Nephron progenitor cell (in vitro differentiated cells): ENCODE measurements around the gene MCF2L2.

Experiments
- DNase-seq: peaks from one replicate; pipeline ENCODE4 v3.0.0; 2021
- H3K27ac Mint-ChIP-seq: 2 replicates; pipeline ENCODE4 v1.8.0; 2021; ENCODE audit warnings: mild to moderate bottlenecking, moderate library complexity, mixed read lengths
- H3K27me3 Mint-ChIP-seq: 2 replicates; pipeline ENCODE4 v1.8.0; 2021; ENCODE audit warnings: mild to moderate bottlenecking, low read depth, mixed read lengths; ENCODE audit not compliant: poor library complexity
- H3K36me3 Mint-ChIP-seq: 2 replicates; pipeline ENCODE4 v1.8.0; 2021; ENCODE audit warnings: low read depth, mixed read lengths
- H3K4me1 Mint-ChIP-seq: 2 replicates; pipeline ENCODE4 v1.8.0; 2021; ENCODE audit warnings: mixed read lengths
- H3K4me3 Mint-ChIP-seq: 2 replicates; pipeline ENCODE4 v1.8.0; 2021; ENCODE audit warnings: mild to moderate bottlenecking, moderate library complexity, mixed read lengths
- H3K9me3 Mint-ChIP-seq: 2 replicates; pipeline ENCODE4 v1.8.0; 2021; ENCODE audit warnings: mild to moderate bottlenecking, moderate library complexity, mixed read lengths
- CTCF ChIP-seq: fragments of 200-600 bp; sonication (generic); IDR thresholded peaks from 2 replicates; pipeline ENCODE4 v1.5.0; 2021; ENCODE audit warnings: antibody characterized with exemption

The MCF2L2 gene

GRCh38 chr3:183153210-183153950, 275.0 kb downstream of the MCF2L2 start:
- peaks cover 22% of the 10 kb centered on the region for H3K27me3 Mint-ChIP-seq
- no peaks in the 10 kb centered on the region for H3K36me3 Mint-ChIP-seq
- H3K4me1 Mint-ChIP-seq: peaks cover 18% of the 10 kb centered on the region
- H3K27ac Mint-ChIP-seq: no peak overlapping the region
- DNase-seq: no peak
- TF ChIP-seq CTCF: no peak
- no peaks in the 10 kb centered on the region for H3K9me3 Mint-ChIP-seq
- H3K4me3 Mint-ChIP-seq: no peak overlapping the region

DNA sequence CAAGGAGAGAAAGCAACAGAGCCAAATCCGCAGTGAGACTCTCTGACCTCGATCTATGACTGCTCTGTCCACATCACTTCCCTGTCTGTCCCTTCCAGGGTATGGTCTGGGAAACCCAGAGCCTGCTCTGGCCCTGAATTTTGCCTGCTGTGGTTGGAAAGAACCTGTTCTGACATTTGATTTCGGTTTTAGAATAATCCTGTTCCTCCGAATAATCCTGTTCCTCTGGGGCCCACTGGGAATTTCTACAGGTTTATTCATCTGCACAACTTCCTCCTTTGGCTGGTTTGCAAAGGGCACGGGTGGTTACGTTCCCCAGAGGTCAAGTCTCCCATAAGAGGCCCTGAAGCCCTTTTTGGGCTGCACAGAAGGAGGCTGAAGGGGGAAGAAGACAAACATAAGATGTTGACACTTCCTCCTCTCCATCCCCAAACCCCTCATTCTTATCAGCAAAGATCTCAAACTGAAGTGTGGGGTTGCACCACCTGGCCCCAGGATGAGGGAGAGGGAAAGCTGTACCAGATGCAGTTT, 276.5 kb downstream of the MCF2L2 start:
- TF ChIP-seq CTCF: no peak
- H3K27me3 Mint-ChIP-seq: peaks cover 17% of the 10 kb centered on the region
- H3K36me3 Mint-ChIP-seq: no peaks in the 10 kb centered on the region
- H3K9me3 Mint-ChIP-seq: no peaks in the 10 kb centered on the region
- H3K4me1 Mint-ChIP-seq: peaks cover 18% of the 10 kb centered on the region
- H3K4me3 Mint-ChIP-seq: no peak overlapping the region
- DNase-seq: no peak
- H3K27ac Mint-ChIP-seq: no peak overlapping the region

DNA sequence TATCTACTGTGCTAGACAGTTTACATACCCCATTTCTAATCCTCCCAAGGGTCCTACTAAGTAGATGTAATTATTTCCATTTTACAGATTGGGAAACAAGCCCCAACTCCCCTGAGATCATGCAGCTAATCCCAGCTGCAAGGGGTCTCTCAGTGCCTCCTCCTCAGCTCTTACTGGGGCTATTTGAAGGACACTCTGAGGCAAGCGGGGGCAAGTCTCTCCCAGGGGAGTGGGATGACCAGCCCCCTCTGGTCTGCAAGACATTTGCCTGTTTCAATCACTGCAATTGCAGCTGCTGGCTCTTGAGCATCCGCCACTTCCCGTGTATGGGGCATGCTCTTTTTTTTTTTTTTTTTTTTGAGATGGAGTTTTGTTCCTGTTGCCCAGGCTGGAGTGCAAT, 277.3 kb downstream of the MCF2L2 start:
- Mint-ChIP-seq H3K36me3 (no peaks in the 10 kb centered on the region), H3K27ac (no peak overlapping the region), H3K9me3 (no peaks in the 10 kb centered on the region), H3K27me3 (peaks cover 17% of the 10 kb centered on the region), H3K4me3 (no peak overlapping the region), H3K4me1 (peaks cover 18% of the 10 kb centered on the region)
- no peak for TF ChIP-seq CTCF
- DNase-seq: no peak

DNA sequence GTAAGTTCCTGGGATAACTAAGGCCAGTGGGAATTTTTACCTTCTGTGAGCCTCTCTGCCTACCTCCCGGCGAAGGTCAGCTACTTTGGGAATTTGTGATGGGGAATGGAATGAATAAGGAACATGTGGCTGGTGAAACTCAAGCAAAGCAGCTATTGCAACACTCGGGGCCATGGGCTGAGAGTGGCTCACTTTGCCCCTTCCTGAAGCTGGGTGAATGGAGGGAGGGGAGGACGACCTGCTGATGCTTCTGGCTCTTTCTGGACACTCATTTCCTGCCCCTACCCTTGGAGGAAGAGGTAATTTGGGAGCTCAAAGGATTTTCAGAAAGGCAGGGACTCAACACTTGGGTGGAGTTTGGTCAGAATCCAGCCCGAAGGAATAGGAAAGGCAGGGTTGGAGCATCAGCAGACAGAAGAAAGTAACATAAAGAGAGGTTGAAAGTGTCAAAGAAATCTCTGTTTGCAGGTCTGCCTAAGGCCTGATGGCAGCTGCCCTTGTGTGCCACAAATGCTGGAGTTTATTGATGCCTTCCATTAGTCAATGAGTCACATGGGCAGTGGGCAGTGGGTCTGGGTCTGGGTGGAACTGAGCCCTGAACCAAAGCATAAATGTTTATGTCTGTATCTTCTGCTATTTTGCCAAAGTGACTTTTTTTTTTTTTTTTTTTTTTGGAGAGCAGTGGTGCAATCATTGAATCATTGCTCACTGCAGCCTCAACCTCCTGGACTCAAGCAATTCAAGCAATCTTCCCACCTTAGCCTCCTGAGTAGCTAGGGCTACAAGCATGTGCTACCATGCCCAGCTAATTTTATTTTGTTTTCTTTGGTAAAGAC, 278.3 kb downstream of the MCF2L2 start:
- Mint-ChIP-seq H3K36me3 (no peaks in the 10 kb centered on the region), H3K27ac (no peak overlapping the region), H3K4me3 (no peak overlapping the region), H3K9me3 (no peaks in the 10 kb centered on the region), H3K4me1 (peaks cover 18% of the 10 kb centered on the region), H3K27me3 (peaks cover 14% of the 10 kb centered on the region)
- no peak for DNase-seq
- no peak for TF ChIP-seq CTCF

DNA sequence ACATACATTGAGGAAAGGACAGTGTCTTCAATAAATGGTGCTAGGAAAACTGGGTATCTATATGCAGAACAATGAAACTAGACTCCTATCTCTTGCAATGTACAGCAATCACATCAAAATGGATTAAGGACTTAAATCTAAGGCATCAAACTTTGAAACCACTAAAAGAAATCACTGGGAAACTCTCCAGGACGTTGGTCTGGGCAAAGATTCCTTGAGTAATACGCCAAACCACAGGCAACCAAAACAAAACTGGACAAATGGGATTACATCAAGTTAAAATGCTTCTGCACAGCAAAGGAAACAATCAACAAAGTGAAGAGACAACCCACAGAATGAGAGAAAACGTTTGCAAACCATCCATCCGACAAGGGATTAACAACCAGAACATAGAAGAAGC, 280.4 kb downstream of the MCF2L2 start:
- Mint-ChIP-seq H3K4me1 (peaks cover 10% of the 10 kb centered on the region), H3K27me3 (peaks cover 14% of the 10 kb centered on the region), H3K27ac (no peak overlapping the region), H3K36me3 (no peaks in the 10 kb centered on the region), H3K4me3 (no peak overlapping the region), H3K9me3 (no peaks in the 10 kb centered on the region)
- no peak for TF ChIP-seq CTCF
- no peak for DNase-seq
